Measurements from ENCODE around the gene CDRT15. TPM values are rescaled to one million over a fixed set of nuclear protein-coding genes. Genes with fewer than 3 reads are reported as not detected.

CDRT15 gene
- total RNA-seq, 4 donors from 2014 or later = not detected

DNA sequence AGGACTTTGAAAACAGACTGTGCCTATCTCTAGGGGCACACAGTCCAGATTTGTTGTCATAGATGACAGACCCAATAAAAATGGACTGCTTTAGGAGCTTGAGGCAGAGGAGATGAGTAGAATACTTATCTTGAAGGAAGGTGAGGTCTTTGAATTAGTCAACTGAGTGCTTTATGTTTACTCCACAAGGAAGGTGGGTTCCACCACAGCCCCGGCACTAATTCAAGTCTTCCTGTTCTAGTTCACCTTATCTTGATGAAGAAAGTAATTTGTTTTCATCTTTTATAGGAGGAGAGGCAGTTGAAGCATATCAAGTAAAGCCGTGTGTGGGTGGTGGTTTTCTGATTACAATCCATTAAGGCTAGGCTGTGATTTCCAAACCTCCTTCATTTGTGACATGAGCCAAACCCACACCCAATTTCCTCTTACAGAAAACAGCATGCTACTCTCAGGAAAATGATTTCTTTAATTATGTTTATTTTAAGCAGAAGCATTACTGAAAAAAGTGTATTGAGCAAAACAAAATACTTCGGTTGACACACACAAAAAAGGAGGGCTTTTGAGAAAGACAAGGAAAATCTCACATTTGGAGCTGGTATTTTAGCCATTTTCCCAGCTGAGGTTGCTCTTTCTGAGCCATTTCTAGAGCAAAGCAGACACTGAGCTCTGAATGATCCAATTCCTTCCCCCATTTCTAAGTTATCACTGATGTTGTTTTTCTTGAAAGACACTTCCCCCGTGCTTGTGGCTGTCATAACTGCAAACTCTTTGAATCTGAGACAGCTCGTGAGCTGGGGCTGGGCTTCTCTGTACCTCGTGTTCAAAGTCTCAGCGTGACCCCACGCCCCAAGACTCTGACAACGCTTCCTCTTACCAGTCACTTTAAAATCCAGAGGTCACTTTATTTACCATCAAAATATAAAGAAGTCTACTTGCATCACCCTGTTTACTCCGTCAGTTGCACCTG lies 35.4 kb downstream of the CDRT15 start:
- TF ChIP-seq, protein P1, sequence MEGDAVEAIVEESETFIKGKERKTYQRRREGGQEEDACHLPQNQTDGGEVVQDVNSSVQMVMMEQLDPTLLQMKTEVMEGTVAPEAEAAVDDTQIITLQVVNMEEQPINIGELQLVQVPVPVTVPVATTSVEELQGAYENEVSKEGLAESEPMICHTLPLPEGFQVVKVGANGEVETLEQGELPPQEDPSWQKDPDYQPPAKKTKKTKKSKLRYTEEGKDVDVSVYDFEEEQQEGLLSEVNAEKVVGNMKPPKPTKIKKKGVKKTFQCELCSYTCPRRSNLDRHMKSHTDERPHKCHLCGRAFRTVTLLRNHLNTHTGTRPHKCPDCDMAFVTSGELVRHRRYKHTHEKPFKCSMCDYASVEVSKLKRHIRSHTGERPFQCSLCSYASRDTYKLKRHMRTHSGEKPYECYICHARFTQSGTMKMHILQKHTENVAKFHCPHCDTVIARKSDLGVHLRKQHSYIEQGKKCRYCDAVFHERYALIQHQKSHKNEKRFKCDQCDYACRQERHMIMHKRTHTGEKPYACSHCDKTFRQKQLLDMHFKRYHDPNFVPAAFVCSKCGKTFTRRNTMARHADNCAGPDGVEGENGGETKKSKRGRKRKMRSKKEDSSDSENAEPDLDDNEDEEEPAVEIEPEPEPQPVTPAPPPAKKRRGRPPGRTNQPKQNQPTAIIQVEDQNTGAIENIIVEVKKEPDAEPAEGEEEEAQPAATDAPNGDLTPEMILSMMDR (IDR thresholded peaks at IDR 0.05; ENCODE audit: low read depth) = no peak

DNA sequence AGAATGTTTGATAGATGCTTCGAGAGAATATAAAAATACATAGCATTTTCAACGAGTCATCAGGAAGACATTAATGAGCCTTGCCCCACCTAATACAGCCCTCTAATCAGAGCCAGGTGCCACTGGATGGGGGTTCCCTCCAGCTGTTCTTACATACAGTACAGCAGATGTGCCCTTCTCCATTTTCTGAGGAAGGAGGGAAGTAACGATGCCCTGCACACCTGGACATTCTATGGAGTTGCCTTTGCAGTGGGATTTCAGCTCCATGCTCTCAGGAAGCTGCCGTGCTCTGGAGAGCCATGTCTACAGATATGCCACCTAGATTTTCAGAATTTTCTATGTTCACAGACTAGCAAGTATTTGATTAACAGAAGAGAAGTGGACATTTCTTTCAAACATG lies 36.3 kb downstream of the CDRT15 start:
- TF ChIP-seq, protein P1 (IDR thresholded peaks at IDR 0.05; ENCODE audit: low read depth) = no peak

DNA sequence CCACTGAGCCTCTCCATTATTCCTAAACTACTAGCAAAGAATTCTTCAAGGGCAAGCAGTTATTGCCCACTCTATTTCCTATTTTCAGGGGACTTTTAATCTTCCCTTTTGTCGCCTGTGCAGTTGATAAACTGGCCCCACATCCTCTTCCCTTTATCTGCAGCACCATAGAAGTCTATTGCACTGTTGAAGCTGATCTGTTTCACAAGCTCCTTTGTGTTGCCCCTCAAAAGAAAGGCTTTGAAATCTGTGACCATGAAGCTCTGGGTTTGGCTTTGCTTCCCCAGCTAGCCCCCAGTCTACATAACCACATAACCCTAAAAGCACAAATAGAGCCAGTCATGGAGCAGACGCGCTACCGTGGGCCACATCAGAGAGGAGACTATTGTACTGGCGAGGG lies 37.1 kb downstream of the CDRT15 start:
- TF ChIP-seq, protein P1 (IDR thresholded peaks at IDR 0.05; ENCODE audit: low read depth) = no peak

DNA sequence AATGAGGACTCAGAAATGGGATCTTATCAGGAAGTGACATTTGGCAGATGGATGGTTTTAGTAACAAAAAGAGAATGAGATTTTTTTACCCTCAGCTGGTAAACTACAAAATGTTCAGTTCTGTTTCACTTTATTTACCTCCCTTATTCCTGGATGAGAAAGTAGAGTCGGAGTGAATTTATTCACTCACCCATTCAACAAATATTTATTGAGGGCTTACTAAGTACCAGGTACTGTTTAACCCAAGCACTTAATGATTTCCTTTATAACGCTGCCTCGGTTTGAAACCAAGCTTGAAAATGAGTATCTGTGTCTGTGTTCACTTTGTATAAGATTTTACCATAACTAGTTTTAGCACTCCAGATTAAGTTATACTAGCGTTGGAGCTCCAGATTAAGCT lies 38.1 kb downstream of the CDRT15 start:
- TF ChIP-seq, protein P1 (IDR thresholded peaks at IDR 0.05; ENCODE audit: low read depth) = no peak

DNA sequence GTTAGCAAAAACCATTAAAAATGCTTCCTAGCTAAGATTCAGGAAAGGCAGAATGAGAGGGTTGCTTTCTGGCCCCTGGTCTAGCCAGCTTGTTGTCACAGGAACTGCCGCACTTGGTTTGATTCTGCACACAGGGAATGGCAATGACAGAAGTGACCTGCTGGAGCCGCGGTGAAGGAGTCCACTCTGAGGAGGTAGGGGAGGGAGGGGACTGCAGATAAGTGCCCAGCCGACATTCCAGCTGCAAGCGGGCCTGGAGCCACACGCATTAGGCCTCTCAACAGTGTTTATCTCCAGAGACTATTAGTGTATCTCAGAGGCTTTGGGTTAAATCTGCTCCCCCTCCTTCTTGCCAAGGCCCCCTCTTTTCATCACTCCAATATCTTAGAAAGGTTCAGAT lies 38.6 kb downstream of the CDRT15 start:
- TF ChIP-seq, protein P1 (IDR thresholded peaks at IDR 0.05; ENCODE audit: low read depth) = no peak

DNA sequence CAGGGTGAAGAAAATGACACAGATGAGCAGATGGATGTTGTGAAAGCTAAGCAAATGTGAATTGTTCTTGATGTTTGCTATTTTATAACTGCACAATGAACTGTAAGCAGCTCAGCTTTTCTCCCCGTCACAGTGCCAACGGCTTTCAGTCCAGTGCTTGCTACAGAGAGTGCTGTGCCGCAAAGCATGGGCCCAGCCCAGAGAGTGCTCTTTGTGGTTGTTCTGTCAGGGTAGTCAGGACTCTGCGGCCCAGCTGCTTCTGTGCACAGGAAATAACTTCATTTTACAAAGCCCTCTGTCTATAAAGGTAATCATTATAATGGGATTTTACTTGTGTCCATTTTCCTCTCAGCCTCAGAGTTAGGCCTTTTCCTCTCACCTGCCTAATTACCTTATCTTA lies 39.1 kb downstream of the CDRT15 start:
- TF ChIP-seq, protein P1 (IDR thresholded peaks at IDR 0.05; ENCODE audit: low read depth) = no peak

DNA sequence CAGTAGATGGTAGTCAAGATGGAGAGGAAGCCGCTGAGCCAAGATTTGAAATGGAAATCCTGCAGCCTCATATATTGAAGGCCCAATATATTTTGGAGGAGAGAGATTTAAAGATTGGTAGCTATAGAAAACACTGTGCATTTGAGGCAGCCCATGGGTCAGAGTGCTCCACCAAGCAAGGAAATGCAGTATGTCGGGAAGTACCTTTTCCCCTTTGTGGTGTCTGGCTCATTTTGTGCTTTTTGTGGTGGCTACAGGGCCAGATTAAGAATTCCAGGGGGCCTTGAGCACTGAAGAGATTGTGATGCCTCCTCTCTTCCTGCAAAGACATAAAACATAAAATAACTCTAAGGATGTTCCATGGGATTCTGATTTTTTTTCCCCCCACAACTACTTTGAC lies 39.6 kb downstream of the CDRT15 start:
- TF ChIP-seq, protein P1 (IDR thresholded peaks at IDR 0.05; ENCODE audit: low read depth) = no peak

Measured in subcutaneous adipose tissue (tissue), 4 donors.